Germinal center (tissue), 1 donor: Measurements from ENCODE around the gene KRTAP9-4.
"Not testable (repeated sequence)": the region's sequence is repeated elsewhere in the genome, so short reads cannot be mapped to it uniquely, and the experiment has no call there.

ENCODE experiments used
- DNase-seq: peaks from one replicate; pipeline ENCODE4 v3.0.0; 2012; ENCODE audit warnings: mixed read lengths, low spot score

Gene KRTAP9-4

GRCh38 chr17:41265078-41265477 lies 15.6 kb downstream of the KRTAP9-4 start, which contains the start of gene KRTAP9-6:
TSS of gene KRTAP9-6 (plus strand) at chr17:41265378. CDS start at chr17:41265378, 0 bp downstream.
- no peak for DNase-seq

GRCh38 chr17:41267711-41268110 lies 18.2 kb downstream of the KRTAP9-4 start:
- DNase-seq = no peak

- DNase-seq = not testable (repeated sequence)
Measured at GRCh38 chr17:41271323-41271722, 21.8 kb downstream of the KRTAP9-4 start.

- no peak for DNase-seq
Measured at GRCh38 chr17:41271858-41272257, 22.4 kb downstream of the KRTAP9-4 start.

- DNase-seq = not testable (repeated sequence)
Measured at GRCh38 chr17:41275648-41276190, 26.2 kb downstream of the KRTAP9-4 start, which contains the start of gene KRTAP9-7. TSS of gene KRTAP9-7 (plus strand) at chr17:41275698. CDS start at chr17:41275698, 0 bp downstream.

- no peak for DNase-seq
Measured at GRCh38 chr17:41278176-41278955, 28.9 kb downstream of the KRTAP9-4 start.

- no peak for DNase-seq
Measured at GRCh38 chr17:41284043-41284442, 34.6 kb downstream of the KRTAP9-4 start.

- no peak for DNase-seq
Measured at GRCh38 chr17:41284546-41284945, 35.1 kb downstream of the KRTAP9-4 start.

GRCh38 chr17:41287050-41287449 lies 37.6 kb downstream of the KRTAP9-4 start:
- DNase-seq = no peak

GRCh38 chr17:41294016-41294415 lies 44.5 kb downstream of the KRTAP9-4 start:
- DNase-seq = no peak

GRCh38 chr17:41296846-41297245 lies 47.4 kb downstream of the KRTAP9-4 start:
- DNase-seq = no peak

GRCh38 chr17:41298458-41299135 lies 49.1 kb downstream of the KRTAP9-4 start:
- DNase-seq = no peak
